ENCODE data around the gene NAA30.

- TF ChIP-seq CTCF (conservative IDR thresholded peaks at IDR 0.05) = no peak
- TF ChIP-seq ZFX (IDR thresholded peaks at IDR 0.05) = no peak
Measured at GRCh38 chr14:57417228-57417627, 26.8 kb downstream of the NAA30 start.

Measured in C4-2B (cell line).